Measurements from ENCODE around the gene PTTG1IP.

- peak; percentile 36 to 63 (median 53) for TF ChIP-seq CTCF (optimal IDR thresholded peaks at IDR 0.05 in 1 of 3, IDR thresholded peaks at IDR 0.05 in 1 of 3, conservative IDR thresholded peaks at IDR 0.05 in 1 of 3; ENCODE audit: extremely low read depth in 1 of 3, insufficient read depth in 2 of 3, low read length in 3 of 3)
- no peak for TF ChIP-seq EZH2 (IDR thresholded peaks at IDR 0.05; ENCODE audit: low read length)
These were observed 27.9 kb downstream of the PTTG1IP start for GRCh38 chr21:44845418-44846223.
